ENCODE results near the gene CALB2.
"Not testable (repeated sequence)": the region's sequence is repeated elsewhere in the genome, so short reads cannot be mapped to it uniquely, and the experiment has no call there.

CALB2 gene

DNA sequence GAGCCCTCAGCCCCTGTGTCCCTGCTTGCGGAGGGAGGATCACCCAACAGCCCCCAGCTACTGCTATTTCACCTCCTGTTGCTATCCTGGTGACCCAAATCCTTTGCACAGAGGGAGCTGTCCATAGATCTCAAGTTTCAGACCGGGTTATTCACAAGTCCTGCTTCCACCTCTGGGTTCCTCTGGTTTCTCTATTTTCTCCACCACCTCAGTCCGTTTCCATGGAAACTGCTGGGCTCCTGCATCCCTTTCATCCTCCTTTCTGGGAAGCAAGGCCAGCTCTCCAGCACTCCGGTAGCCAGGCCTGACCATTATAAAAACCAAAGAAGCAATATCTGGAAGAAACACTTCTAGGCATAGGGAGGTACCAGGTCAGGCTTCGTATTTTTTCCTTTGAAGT lies 4.8 kb upstream of the CALB2 start:
- Histone ChIP-seq H3K27ac (ENCODE audit: low read length) (no peak overlapping the region), H3K9me3 (ENCODE audit: control insufficient read depth, low read depth, low read length) (no peaks in the 10 kb centered on the region), H3K4me1 (ENCODE audit: control insufficient read depth, low read depth, low read length) (peaks cover 9% of the 10 kb centered on the region), H3K9ac (ENCODE audit: low read length) (no peak overlapping the region), H3K4me3 (ENCODE audit: low read length) (no peak overlapping the region), H3K36me3 (ENCODE audit: control insufficient read depth, low read depth, low read length) (no peaks in the 10 kb centered on the region), H3K27me3 (ENCODE audit: control insufficient read depth, insufficient read depth, low read length) (peaks cover 15% of the 10 kb centered on the region)

DNA sequence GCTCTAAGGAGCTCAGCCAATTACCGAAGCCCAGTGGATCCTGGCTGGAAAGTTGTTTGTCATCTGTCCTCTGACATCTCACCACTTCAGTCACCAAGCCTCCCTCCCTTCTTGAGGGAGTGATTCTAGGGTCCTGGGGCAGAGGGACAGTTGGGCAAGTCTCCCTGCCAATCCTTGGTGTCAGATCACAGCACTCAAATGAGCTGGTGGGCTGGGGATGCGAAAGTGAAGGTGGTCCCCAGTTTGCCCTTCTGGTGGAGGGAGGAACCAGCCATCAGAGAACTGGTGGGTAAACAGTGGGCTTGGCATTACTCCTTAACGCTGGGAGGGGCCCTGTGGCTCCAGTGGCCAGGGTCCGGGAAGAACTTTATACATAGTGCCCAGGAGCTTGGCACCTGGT lies 4.4 kb upstream of the CALB2 start:
- Histone ChIP-seq H3K36me3 (ENCODE audit: control insufficient read depth, low read depth, low read length) (no peaks in the 10 kb centered on the region), H3K9me3 (ENCODE audit: control insufficient read depth, low read depth, low read length) (no peaks in the 10 kb centered on the region), H3K27me3 (ENCODE audit: control insufficient read depth, insufficient read depth, low read length) (peaks cover 20% of the 10 kb centered on the region), H3K9ac (ENCODE audit: low read length) (no peak overlapping the region), H3K27ac (ENCODE audit: low read length) (no peak overlapping the region), H3K4me1 (ENCODE audit: control insufficient read depth, low read depth, low read length) (peaks cover 9% of the 10 kb centered on the region), H3K4me3 (ENCODE audit: low read length) (no peak overlapping the region)

DNA sequence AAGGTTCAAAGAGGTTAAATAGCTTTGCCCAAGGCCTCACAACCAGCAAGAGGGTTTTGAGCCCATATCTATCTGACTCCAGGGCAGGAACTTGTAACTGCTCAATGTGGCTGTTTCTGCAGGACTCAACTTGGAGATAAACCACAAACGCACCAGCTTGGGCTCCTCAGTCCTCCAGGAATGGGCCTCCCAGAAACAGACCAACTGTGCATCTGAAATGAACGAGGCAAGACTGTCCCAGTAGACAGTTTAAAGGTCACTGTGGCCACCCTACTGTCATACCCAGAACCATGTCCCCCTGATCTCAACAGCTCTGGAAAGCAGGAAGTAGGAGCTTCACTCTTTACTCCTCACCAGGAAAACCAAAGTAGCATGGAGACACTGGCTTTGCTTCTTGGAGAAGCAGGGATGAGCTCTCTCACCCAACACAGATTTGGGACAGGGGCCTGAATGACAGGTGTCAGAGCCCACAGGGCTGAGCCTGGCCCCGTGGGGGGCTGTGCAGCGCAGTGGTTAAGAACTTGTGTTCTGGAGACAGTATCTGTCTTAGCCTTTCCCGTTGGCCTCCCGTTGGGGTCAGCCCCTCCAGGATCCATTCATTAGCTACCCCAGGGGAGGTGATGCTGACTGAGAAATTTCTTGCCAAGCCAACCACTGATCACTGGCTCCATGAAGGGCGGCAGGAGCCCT lies 2.3 kb upstream of the CALB2 start:
- no peaks in the 10 kb centered on the region for H3K36me3 ChIP-seq (ENCODE audit: control insufficient read depth, low read depth, low read length)
- H3K9me3 ChIP-seq (ENCODE audit: control insufficient read depth, low read depth, low read length): no peaks in the 10 kb centered on the region
- peaks cover 28% of the 10 kb centered on the region for H3K27me3 ChIP-seq (ENCODE audit: control insufficient read depth, insufficient read depth, low read length)
- peaks cover 9% of the 10 kb centered on the region for H3K4me1 ChIP-seq (ENCODE audit: control insufficient read depth, low read depth, low read length)
- H3K27ac ChIP-seq (ENCODE audit: low read length): no peak overlapping the region
- H3K9ac ChIP-seq (ENCODE audit: low read length): no peak overlapping the region
- H3K4me3 ChIP-seq (ENCODE audit: low read length): no peak overlapping the region

DNA sequence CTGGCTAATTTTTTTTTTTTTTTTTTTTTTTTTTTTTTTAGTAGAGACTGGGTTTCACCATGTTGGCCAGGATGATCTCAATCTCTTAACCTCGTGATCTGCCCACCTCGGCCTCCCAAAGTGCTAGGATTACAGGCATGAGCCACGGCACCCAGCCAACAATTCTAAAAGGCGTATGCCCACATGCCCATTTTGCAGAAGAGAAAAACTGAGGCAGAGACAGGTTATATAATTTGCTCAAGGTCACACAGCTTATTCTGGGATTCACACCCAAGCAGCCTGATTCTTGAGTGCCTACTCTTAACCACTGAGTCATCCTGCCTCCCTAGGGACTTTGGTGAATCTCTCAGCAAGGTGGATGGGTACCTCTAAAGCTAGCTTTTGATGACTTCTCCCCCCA lies 1.6 kb upstream of the CALB2 start:
- not testable (repeated sequence) for H3K9ac ChIP-seq (ENCODE audit: low read length); H3K27ac ChIP-seq (ENCODE audit: low read length); H3K36me3 ChIP-seq (ENCODE audit: control insufficient read depth, low read depth, low read length); H3K4me3 ChIP-seq (ENCODE audit: low read length); H3K4me1 ChIP-seq (ENCODE audit: control insufficient read depth, low read depth, low read length); H3K9me3 ChIP-seq (ENCODE audit: control insufficient read depth, low read depth, low read length)
- H3K27me3 ChIP-seq (ENCODE audit: control insufficient read depth, insufficient read depth, low read length): peaks cover 28% of the 10 kb centered on the region

DNA sequence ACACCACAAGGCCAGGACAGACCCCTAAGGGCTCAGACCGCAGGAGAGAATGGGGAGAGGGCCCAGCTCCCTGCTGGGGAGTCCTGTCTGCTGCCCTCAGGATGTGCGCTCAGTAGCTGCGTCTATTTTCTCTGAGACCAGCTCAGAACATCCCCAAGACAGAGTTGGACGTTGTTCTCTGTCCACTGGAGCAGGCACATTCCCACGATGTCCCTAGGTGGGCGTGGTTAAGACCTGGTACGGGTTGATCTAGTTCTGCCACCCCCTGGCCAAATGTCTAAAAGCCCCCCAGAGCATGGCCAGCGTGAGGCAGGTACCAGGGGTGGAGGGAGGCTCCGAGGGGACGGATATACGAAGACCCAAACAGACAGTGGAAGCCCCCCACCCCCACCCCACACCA lies 842 bp upstream of the CALB2 start:
- H3K27ac ChIP-seq (ENCODE audit: low read length): no peak overlapping the region
- peak overlapping the region; percentile 10 for H3K4me3 ChIP-seq (ENCODE audit: low read length)
- no peaks in the 10 kb centered on the region for H3K36me3 ChIP-seq (ENCODE audit: control insufficient read depth, low read depth, low read length)
- no peak overlapping the region for H3K9ac ChIP-seq (ENCODE audit: low read length)
- peaks cover 9% of the 10 kb centered on the region for H3K4me1 ChIP-seq (ENCODE audit: control insufficient read depth, low read depth, low read length)
- peaks cover 28% of the 10 kb centered on the region for H3K27me3 ChIP-seq (ENCODE audit: control insufficient read depth, insufficient read depth, low read length)
- H3K9me3 ChIP-seq (ENCODE audit: control insufficient read depth, low read depth, low read length): no peaks in the 10 kb centered on the region

DNA sequence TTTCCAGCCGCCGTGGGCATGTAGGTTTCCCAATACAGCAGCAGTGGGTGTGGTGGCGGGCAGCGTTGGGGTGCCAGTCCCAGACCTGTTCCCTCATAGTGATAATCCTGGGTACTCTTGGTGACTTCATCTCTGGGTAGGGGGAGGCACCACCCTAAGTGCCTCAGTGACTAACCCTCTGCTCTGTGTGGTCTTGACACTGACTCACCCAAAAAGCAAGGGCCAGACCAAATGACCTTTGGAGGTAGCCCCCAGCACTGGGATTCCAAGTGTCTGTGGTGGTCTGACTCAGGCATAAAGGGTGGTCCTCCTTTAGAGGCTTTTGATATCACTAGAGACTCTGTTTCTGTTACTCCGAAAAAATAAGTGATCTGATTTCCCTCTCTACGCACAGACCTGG lies 908 bp downstream of the CALB2 start:
- Histone ChIP-seq H3K4me3 (ENCODE audit: low read length) (no peak overlapping the region), H3K36me3 (ENCODE audit: control insufficient read depth, low read depth, low read length) (no peaks in the 10 kb centered on the region), H3K27me3 (ENCODE audit: control insufficient read depth, insufficient read depth, low read length) (peaks cover 28% of the 10 kb centered on the region), H3K27ac (ENCODE audit: low read length) (no peak overlapping the region), H3K4me1 (ENCODE audit: control insufficient read depth, low read depth, low read length) (peaks cover 9% of the 10 kb centered on the region), H3K9me3 (ENCODE audit: control insufficient read depth, low read depth, low read length) (no peaks in the 10 kb centered on the region), H3K9ac (ENCODE audit: low read length) (no peak overlapping the region)

DNA sequence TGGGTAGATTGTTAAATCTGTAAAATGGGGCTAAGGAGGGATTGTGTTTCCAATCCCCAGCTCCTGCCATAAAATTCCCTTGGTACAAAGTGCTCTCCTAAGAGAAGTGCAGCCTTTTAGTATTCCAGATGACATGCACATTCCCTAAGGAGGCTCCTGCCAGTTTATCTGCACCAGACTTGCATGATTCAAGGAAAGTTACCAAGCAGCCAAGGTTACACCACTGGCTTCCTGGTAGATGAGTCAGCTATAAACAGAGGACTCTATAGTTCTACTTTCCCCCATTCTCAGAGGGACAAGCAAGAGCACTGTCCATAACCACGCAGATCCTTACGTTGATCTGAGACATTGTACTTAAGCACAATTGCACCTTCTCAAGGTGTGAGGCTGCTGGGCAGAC lies 1.9 kb downstream of the CALB2 start:
- no peaks in the 10 kb centered on the region for H3K9me3 ChIP-seq (ENCODE audit: control insufficient read depth, low read depth, low read length)
- no peak overlapping the region for H3K4me3 ChIP-seq (ENCODE audit: low read length)
- H3K27ac ChIP-seq (ENCODE audit: low read length): no peak overlapping the region
- H3K36me3 ChIP-seq (ENCODE audit: control insufficient read depth, low read depth, low read length): no peaks in the 10 kb centered on the region
- no peak overlapping the region for H3K9ac ChIP-seq (ENCODE audit: low read length)
- H3K4me1 ChIP-seq (ENCODE audit: control insufficient read depth, low read depth, low read length): peaks cover 9% of the 10 kb centered on the region
- peaks cover 28% of the 10 kb centered on the region for H3K27me3 ChIP-seq (ENCODE audit: control insufficient read depth, insufficient read depth, low read length)

DNA sequence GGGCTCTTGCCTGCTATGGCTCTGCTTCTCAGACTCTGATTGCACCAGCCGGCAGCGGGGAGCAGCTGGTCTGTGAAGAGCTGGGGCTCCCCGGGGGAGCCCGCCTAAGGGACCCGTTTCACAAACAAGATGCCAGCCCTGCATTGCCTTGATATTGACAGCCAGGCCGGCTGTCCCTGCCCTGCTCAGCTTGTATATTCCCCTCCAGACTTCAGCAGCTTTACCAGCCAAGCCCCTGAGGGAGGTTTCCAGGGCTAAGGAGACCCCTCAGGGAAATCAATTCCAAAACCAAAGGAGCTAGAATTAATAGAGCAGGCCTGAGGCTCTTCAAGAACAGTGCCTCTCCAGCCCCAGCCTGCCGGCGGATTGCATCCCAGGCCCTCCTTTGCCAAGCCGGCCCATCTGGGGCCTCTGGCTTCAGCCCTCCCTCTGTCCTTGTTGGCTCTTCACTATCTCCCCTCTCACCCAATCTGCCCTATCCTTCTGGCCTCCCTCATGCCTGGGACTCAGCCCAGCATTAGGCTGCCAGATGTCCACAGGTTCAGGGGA lies 5.7 kb downstream of the CALB2 start:
- Histone ChIP-seq H3K4me1 (ENCODE audit: control insufficient read depth, low read depth, low read length) (no peaks in the 10 kb centered on the region), H3K9ac (ENCODE audit: low read length) (no peak overlapping the region), H3K9me3 (ENCODE audit: control insufficient read depth, low read depth, low read length) (no peaks in the 10 kb centered on the region), H3K4me3 (ENCODE audit: low read length) (no peak overlapping the region), H3K27ac (ENCODE audit: low read length) (no peak overlapping the region), H3K36me3 (ENCODE audit: control insufficient read depth, low read depth, low read length) (no peaks in the 10 kb centered on the region), H3K27me3 (ENCODE audit: control insufficient read depth, insufficient read depth, low read length) (peaks cover 8% of the 10 kb centered on the region)

DNA sequence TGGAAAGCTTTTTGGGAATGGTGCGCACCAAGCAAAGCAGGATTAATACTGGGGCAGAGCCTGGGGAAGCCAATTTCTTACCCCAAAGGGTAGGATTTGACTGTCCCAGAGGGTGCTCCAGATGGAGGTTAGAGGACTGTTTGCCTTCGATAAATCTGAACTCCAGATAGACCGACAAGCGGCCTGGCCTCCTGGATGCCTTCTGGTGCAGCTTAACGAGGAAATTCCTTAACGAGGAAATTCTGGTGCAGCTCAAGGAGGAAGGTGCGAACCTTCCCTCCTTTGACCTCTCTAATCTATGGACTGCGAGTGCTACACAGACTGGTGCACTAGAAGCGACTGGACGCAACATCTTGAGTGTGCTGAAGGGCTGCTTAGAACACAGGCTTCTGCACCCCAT lies 6.5 kb downstream of the CALB2 start:
- H3K9me3 ChIP-seq (ENCODE audit: control insufficient read depth, low read depth, low read length): no peaks in the 10 kb centered on the region
- no peaks in the 10 kb centered on the region for H3K36me3 ChIP-seq (ENCODE audit: control insufficient read depth, low read depth, low read length)
- no peak overlapping the region for H3K9ac ChIP-seq (ENCODE audit: low read length)
- no peak overlapping the region for H3K27ac ChIP-seq (ENCODE audit: low read length)
- no peaks in the 10 kb centered on the region for H3K27me3 ChIP-seq (ENCODE audit: control insufficient read depth, insufficient read depth, low read length)
- no peaks in the 10 kb centered on the region for H3K4me1 ChIP-seq (ENCODE audit: control insufficient read depth, low read depth, low read length)
- no peak overlapping the region for H3K4me3 ChIP-seq (ENCODE audit: low read length)

DNA sequence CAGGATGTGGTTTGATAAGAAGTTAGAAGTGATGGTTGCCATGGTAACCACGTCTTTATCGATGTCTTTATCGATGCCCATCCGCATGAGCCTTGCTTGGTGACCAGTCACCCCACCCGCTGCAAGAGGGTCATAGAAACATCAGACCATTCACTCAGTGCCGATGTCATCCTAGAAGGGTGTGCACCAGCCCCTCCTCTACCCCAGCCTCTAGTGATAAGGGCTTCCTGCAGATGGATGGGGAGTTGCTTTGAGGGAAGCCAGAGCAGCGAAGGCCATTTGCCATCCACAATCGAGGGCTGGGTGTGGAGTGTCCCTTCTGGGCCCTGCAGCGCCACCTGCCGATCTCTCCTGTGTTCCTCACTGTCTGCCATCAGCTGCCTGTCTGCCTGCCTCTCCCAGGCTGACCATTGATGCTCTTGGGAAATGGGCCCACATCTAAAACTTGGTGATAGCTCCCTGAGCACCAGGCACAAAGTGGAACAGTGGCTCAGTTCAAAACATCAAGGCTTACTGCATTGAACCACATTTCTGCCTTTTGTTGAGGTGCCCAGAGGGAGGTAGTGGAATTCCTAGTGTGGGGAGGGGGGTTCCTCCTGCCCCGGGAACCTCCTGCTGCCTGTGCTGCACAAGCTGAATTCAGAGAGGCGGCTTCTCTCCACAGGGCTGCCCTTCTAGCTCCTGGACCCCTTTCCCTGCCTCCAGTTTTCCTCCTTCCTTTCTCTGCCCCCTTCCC lies 8.9 kb downstream of the CALB2 start:
- Histone ChIP-seq H3K36me3 (ENCODE audit: control insufficient read depth, low read depth, low read length) (no peaks in the 10 kb centered on the region), H3K9ac (ENCODE audit: low read length) (no peak overlapping the region), H3K4me1 (ENCODE audit: control insufficient read depth, low read depth, low read length) (no peaks in the 10 kb centered on the region), H3K27me3 (ENCODE audit: control insufficient read depth, insufficient read depth, low read length) (no peaks in the 10 kb centered on the region), H3K4me3 (ENCODE audit: low read length) (no peak overlapping the region), H3K27ac (ENCODE audit: low read length) (no peak overlapping the region), H3K9me3 (ENCODE audit: control insufficient read depth, low read depth, low read length) (no peaks in the 10 kb centered on the region)

DNA sequence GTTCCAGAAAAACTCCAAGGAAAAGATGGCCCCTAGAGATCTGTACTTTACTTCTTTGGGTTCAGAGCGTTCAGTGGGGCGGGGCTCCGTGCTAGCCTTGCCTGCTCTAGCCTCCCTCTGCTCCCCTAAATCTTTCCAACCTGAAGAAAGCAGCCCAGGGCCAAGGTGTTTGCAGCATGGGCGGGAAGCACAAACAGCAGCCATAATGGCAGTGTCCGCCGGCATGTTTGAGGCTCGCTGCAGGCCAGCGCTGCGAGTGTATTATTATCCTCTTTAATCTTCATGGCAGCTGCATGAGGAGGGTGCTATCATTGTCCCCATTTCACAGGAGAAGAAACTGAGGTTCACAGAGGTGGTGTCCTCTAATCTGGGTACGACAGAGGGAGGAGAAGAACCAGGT lies 10.4 kb downstream of the CALB2 start:
- H3K9me3 ChIP-seq (ENCODE audit: control insufficient read depth, low read depth, low read length): no peaks in the 10 kb centered on the region
- no peaks in the 10 kb centered on the region for H3K27me3 ChIP-seq (ENCODE audit: control insufficient read depth, insufficient read depth, low read length)
- H3K4me3 ChIP-seq (ENCODE audit: low read length): no peak overlapping the region
- no peaks in the 10 kb centered on the region for H3K4me1 ChIP-seq (ENCODE audit: control insufficient read depth, low read depth, low read length)
- no peaks in the 10 kb centered on the region for H3K36me3 ChIP-seq (ENCODE audit: control insufficient read depth, low read depth, low read length)
- no peak overlapping the region for H3K9ac ChIP-seq (ENCODE audit: low read length)
- H3K27ac ChIP-seq (ENCODE audit: low read length): no peak overlapping the region

DNA sequence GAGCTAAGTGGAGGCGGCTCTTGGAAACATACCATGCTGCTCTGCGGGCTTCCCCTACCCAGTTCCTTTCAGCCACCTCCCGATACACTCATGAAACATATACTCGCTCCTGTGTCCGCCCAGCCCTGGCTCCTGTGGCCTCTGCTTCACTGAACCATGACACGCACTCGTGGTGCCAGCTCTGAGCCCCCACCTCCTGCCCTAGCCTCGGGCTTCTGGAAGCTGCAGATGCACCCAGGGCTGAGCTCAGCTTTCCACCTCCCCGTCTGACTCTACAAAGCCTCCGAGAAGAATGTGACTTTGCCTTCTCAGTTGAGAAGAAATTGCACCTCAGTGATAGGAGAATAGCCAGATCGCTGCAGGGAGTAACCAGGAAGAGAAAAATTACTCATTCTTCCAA lies 11.0 kb downstream of the CALB2 start:
- Histone ChIP-seq H3K27me3 (ENCODE audit: control insufficient read depth, insufficient read depth, low read length) (no peaks in the 10 kb centered on the region), H3K36me3 (ENCODE audit: control insufficient read depth, low read depth, low read length) (no peaks in the 10 kb centered on the region), H3K9ac (ENCODE audit: low read length) (no peak overlapping the region), H3K4me1 (ENCODE audit: control insufficient read depth, low read depth, low read length) (no peaks in the 10 kb centered on the region), H3K4me3 (ENCODE audit: low read length) (no peak overlapping the region), H3K27ac (ENCODE audit: low read length) (no peak overlapping the region), H3K9me3 (ENCODE audit: control insufficient read depth, low read depth, low read length) (no peaks in the 10 kb centered on the region)
